ENCODE data around the gene TTC36.
"Not testable (repeated sequence)": the region's sequence is repeated elsewhere in the genome, so short reads cannot be mapped to it uniquely, and the experiment has no call there.

TTC36 gene

GRCh38 chr11:118527109-118527508 is at the start of gene TTC36:
TSS of gene TTC36 (plus strand) at chr11:118527474. CDS start at chr11:118527495, 21 bp downstream.
- DNase-seq (ENCODE audit: extremely low spot score): no peak
- TF ChIP-seq CTCF (IDR thresholded peaks at IDR 0.05; ENCODE audit: control extremely low read depth, extremely low read depth, low read depth, missing control alignments): no peak
- ChIA-PET POLR2A (no interaction called here), CTCF (interaction anchor here (1.4 to 1.8 kb wide), 3 partner anchors 9 to 231 kb away, joined by 3 to 6 read pairs (median 3); no protein-coding TSS in a partner anchor)

- CTCF ChIA-PET: interaction anchor here (1.0 kb wide), 1 partner anchor 283 kb away, joined by 3 read pairs; no protein-coding TSS in a partner anchor
- DNase-seq (ENCODE audit: extremely low spot score); POLR2A ChIA-PET: not testable (repeated sequence)
Observed at GRCh38 chr11:118481238-118481637, 46.0 kb upstream of the TTC36 start.

- POLR2A ChIA-PET: no interaction called here
Observed at GRCh38 chr11:118484405-118484804, 42.9 kb upstream of the TTC36 start.

GRCh38 chr11:118485273-118485672 is 42.0 kb upstream of the TTC36 start:
- ChIA-PET POLR2A (interaction anchor here (0.6 kb wide), 1 partner anchor 28 kb away, joined by 3 read pairs; no protein-coding TSS in a partner anchor), CTCF (no interaction called here)
- peak; percentile 7 for TF ChIP-seq CTCF (IDR thresholded peaks at IDR 0.05; ENCODE audit: control extremely low read depth, extremely low read depth, low read depth, missing control alignments)
- DNase-seq (ENCODE audit: extremely low spot score): no peak

More at GRCh38 chr11:118484405-118484804, 42.9 kb upstream of the TTC36 start:
- CTCF ChIA-PET: no interaction called here
- no peak for DNase-seq (ENCODE audit: extremely low spot score)
- TF ChIP-seq CTCF (IDR thresholded peaks at IDR 0.05; ENCODE audit: control extremely low read depth, extremely low read depth, low read depth, missing control alignments): no peak

GRCh38 chr11:118488480-118489109 is 38.7 kb upstream of the TTC36 start:
- TF ChIP-seq CTCF (IDR thresholded peaks at IDR 0.05; ENCODE audit: control extremely low read depth, extremely low read depth, low read depth, missing control alignments): peak; percentile 78
- DNase-seq (ENCODE audit: extremely low spot score): peak; percentile 81
- ChIA-PET CTCF (interaction anchor here (0.6 to 2.4 kb wide), 27 partner anchors 9 to 867 kb away, joined by 3 to 15 read pairs (median 4); partner anchors contain the start of genes KMT2A and UBE4A), POLR2A (no interaction called here)

GRCh38 chr11:118491041-118491440 is 36.2 kb upstream of the TTC36 start:
- CTCF ChIA-PET: interaction anchor here (0.9 kb wide), 1 partner anchor 10 kb away, joined by 3 read pairs; no protein-coding TSS in a partner anchor
- POLR2A ChIA-PET: no interaction called here

More at GRCh38 chr11:118491041-118491440, 36.2 kb upstream of the TTC36 start:
- no peak for TF ChIP-seq CTCF (IDR thresholded peaks at IDR 0.05; ENCODE audit: control extremely low read depth, extremely low read depth, low read depth, missing control alignments)
- DNase-seq (ENCODE audit: extremely low spot score): no peak
